K562 (cell line): ENCODE data around the gene SEC31A. TPM values are rescaled to one million over a fixed set of nuclear protein-coding genes. Genes with fewer than 3 reads are reported as not detected.

Experiments
- ATAC-seq: fragments of 200-7000 bp; cut with Tn5 transposase; 3 replicates; pipeline ENCODE4 v1.9.1; 2020; ENCODE audit warnings: moderate library complexity
- BruUV-seq: library from RNA; stranded (reverse); fragments of 400-500 nt; replicated peaks from 2 replicates; lab custom pipeline; 2021; lab: Mats Ljungman, UMichigan
- CTCF ChIA-PET: fragments of 300-600 bp; formaldehyde crosslinking; extraction: SDS; loops from one replicate; lab custom pipeline; 2021; ENCODE audit warnings: low intra/inter-chr PET ratio; lab: Yijun Ruan, JAX
- POLR2A ChIA-PET: fragments of 300-600, 350-650 bp; sonication (Branson Sonifier 250); formaldehyde crosslinking; extraction: SDS; loops from one replicate; lab custom pipeline; 2021; ENCODE audit warnings: antibody characterized with exemption, inconsistent platforms; lab: Yijun Ruan, JAX
- DNase-seq, 4 experiments: peaks; one replicate each; pipeline versions ENCODE4 v3.0.0 to v3.0.0-alpha.2; 2011 to 2018; ENCODE audit warnings: low spot score in 3 of 4, mixed read lengths in 3 of 4; ENCODE audit errors: extremely low read depth in 1 of 4
- FAIRE-seq: peaks from 2 replicates; lab custom pipeline; 2011; peaks lifted over from hg19 to GRCh38; lab: Jason Lieb, UNC
- H2AFZ ChIP-seq: 2 replicates; pipeline ENCODE4 v1.6.0; 2011; ENCODE audit warnings: low read depth, low read length, control low read depth, inconsistent platforms
- H3K27ac ChIP-seq: fragments of 200-600 bp; 3 replicates; pipeline ENCODE4 v1.8.0; 2011; ENCODE audit warnings: low read depth, mild to moderate bottlenecking, control low read depth, inconsistent platforms, low read length, moderate library complexity, mixed read lengths; ENCODE audit errors: extremely low read depth
- H3K27me3 ChIP-seq, 2 experiments: fragments of 300-600 bp in 1 of 2; 2 replicates in 1 of 2; 3 replicates in 1 of 2; pipeline versions ENCODE4 v1.6.0 to v1.8.0; 2011; ENCODE audit warnings: inconsistent platforms in 2 of 2, low read length in 2 of 2, mild to moderate bottlenecking in 1 of 2, mixed read lengths in 1 of 2, moderate library complexity in 1 of 2; ENCODE audit not compliant: control insufficient read depth in 2 of 2, insufficient read depth in 2 of 2
- H3K36me3 ChIP-seq: fragments of 300-600 bp; 3 replicates; pipeline ENCODE4 v1.8.0; 2011; ENCODE audit warnings: mild to moderate bottlenecking, low read length, inconsistent platforms; ENCODE audit not compliant: control insufficient read depth, insufficient read depth
- H3K4me1 ChIP-seq, 2 experiments: fragments of 200-600 bp in 1 of 2; replicated peaks in 1 of 2; 2 replicates in 1 of 2; 3 replicates in 1 of 2; pipeline versions ENCODE4 v1.5.1 to v1.8.0; 2011; ENCODE audit warnings: inconsistent platforms in 2 of 2, low read length in 2 of 2, mild to moderate bottlenecking in 1 of 2, mixed read lengths in 1 of 2, moderate library complexity in 1 of 2; ENCODE audit not compliant: control insufficient read depth in 2 of 2, insufficient read depth in 2 of 2
- H3K4me2 ChIP-seq: 2 replicates; pipeline ENCODE4 v1.6.1; 2011; ENCODE audit warnings: low read length, control low read depth, inconsistent platforms, mixed read lengths; ENCODE audit not compliant: insufficient read depth
- H3K4me3 ChIP-seq: fragments of 200-600 bp; sonication (generic), shearing (Covaris generic); 2 replicates; pipeline ENCODE4 v1.5.1; 2016; ENCODE audit warnings: control low read depth, inconsistent platforms
- H3K79me2 ChIP-seq: fragments of 200-600 bp; 3 replicates; pipeline ENCODE4 v1.8.0; 2011; ENCODE audit warnings: low read length, inconsistent platforms; ENCODE audit not compliant: control insufficient read depth, insufficient read depth
- H3K9ac ChIP-seq, 2 experiments: 2 replicates each; pipeline versions ENCODE4 v1.6.0 to v1.6.1; 2011; ENCODE audit warnings: low read depth in 2 of 2, low read length in 2 of 2, control low read depth in 1 of 2, inconsistent platforms in 1 of 2, mild to moderate bottlenecking in 1 of 2, mixed read lengths in 1 of 2; ENCODE audit not compliant: insufficient read depth in 1 of 2
- H3K9me1 ChIP-seq: one replicate; pipeline ENCODE4 v1.6.0; 2011; ENCODE audit warnings: inconsistent platforms, mild to moderate bottlenecking, low read length, moderate library complexity; ENCODE audit not compliant: control insufficient read depth, insufficient read depth
- H3K9me3 ChIP-seq: replicated peaks from 2 replicates; pipeline ENCODE4 v1.5.1; 2011; ENCODE audit warnings: low read depth, low read length, inconsistent platforms; ENCODE audit not compliant: control insufficient read depth, insufficient read depth
- H4K20me1 ChIP-seq: replicated peaks from 2 replicates; pipeline ENCODE4 v1.6.1; 2011; ENCODE audit warnings: low read length, inconsistent platforms, mixed read lengths; ENCODE audit not compliant: control insufficient read depth, insufficient read depth
- CHD1 ChIP-seq: fragments of 200-600 bp; sonication (generic); IDR thresholded peaks from one replicate; pipeline ENCODE4 v1.6.1; 2012; ENCODE audit warnings: mild to moderate bottlenecking, moderate library complexity, low read length, inconsistent platforms
- HDAC6 ChIP-seq: IDR thresholded peaks from 2 replicates; pipeline ENCODE4 v1.6.1; 2012; ENCODE audit warnings: low read depth, mild to moderate bottlenecking, control low read depth, inconsistent platforms, low read length, moderate library complexity
- PHF20 ChIP-seq: fragments of 450-650 bp; IDR thresholded peaks from 2 replicates; pipeline ENCODE4 v1.6.1; 2018; ENCODE audit not compliant: partially characterized antibody
- SPI1 ChIP-seq: IDR thresholded peaks from 2 replicates; pipeline ENCODE4 v1.6.1; 2011; ENCODE audit warnings: low read depth, low read length, control low read depth, borderline replicate concordance
- SRF ChIP-seq, 2 experiments: fragments of 250-450, 450-650 bp in 1 of 2; sonication (Bioruptor Pico) in 1 of 2; sonication (generic) in 1 of 2; formaldehyde crosslinking; IDR thresholded peaks; 2 replicates each; pipeline versions ENCODE4 v1.5.0 to v1.5.1; 2020 to 2022; ENCODE audit warnings: mild to moderate bottlenecking in 1 of 2, missing genetic modification reagents in 1 of 2
- ZBTB5 ChIP-seq: fragments of 450-650 bp; IDR thresholded peaks from 2 replicates; pipeline ENCODE4 v1.6.1; 2017; ENCODE audit warnings: antibody characterized with exemption
- ZNF24 ChIP-seq: fragments of 450-650 bp; IDR thresholded peaks from 2 replicates; pipeline ENCODE4 v1.6.1; 2016
- ZNF395 ChIP-seq: fragments of 200-800 bp; sonication (Bioruptor generic); IDR thresholded peaks from 2 replicates; pipeline ENCODE4 v1.6.1; 2017; ENCODE audit warnings: missing genetic modification characterization, missing compliant biosample characterization
- WGBS: fragments of 100-300 bp; shearing (Covaris generic); methylation state at CpG from one replicate; pipeline ENCODE4 v1.1.6; 2016; ENCODE audit warnings: low coverage, mixed read lengths; ENCODE audit not compliant: insufficient coverage; ENCODE audit errors: missing lambda C conversion rate; 5-methylcytosine and 5-hydroxymethylcytosine counted together
- in situ Hi-C: fragments of 300-500 bp; cut with MboI; formaldehyde crosslinking; loops from 4 replicates; pipeline ENCODE4 v1.15.0; 2018; ENCODE audit warnings: inconsistent platforms, mixed read lengths
- intact Hi-C: fragments of 100-400 bp; cut with micrococcal nuclease; formaldehyde crosslinking; loops from 2 replicates; pipeline ENCODE4 v1.14.2; 2022
- polyA plus RNA-seq, 8 experiments: library from polyadenylated mRNA; depleted of rRNA in 4 of 8; stranded (reverse) in 5 of 8; unstranded in 3 of 8; fragments of >200 nt; fragmentation: Nextera tagmentation in 2 of 8; fragmentation: Illumina TruSeq in 1 of 8; extraction: Ambion mirVana in 2 of 8; extraction: Trizol in 1 of 8; gene quantifications; 2 replicates each; pipeline versions ENCODE4 v1.2.1 to v1.2.3, GENCODE V29; 2011 to 2014; ENCODE audit warnings: inconsistent platforms in 1 of 8, missing spikeins in 1 of 8
- total RNA-seq, 7 experiments: library from RNA; depleted of rRNA in 6 of 7; stranded (reverse); fragments of >200 nt in 6 of 7; fragmentation: Illumina TruSeq in 2 of 7; extraction: Trizol in 2 of 7; gene quantifications; 2 replicates each; pipeline versions ENCODE4 v1.2.1 to v1.2.3, GENCODE V29; 2011 to 2021; ENCODE audit warnings: low replicate concordance in 1 of 7
- TF ChIP-seq, protein P1 (sequence below): fragments of 150-350 bp; IDR thresholded peaks from 2 replicates; pipeline ENCODE4 v1.6.1; 2014; ENCODE audit warnings: low read depth, mild to moderate bottlenecking, low read length, borderline replicate concordance
- TF ChIP-seq, protein P2 (sequence below): fragments of 250-450 bp; sonication (Bioruptor Pico); IDR thresholded peaks from 2 replicates; pipeline ENCODE4 v1.8.0; 2021; ENCODE audit warnings: moderate library complexity, mild to moderate bottlenecking, inconsistent platforms

The SEC31A gene
- total and polyA plus RNA-seq, 9 of the 15 experiments (the other 6 are each of a cell fraction or from before 2014, with no cell fraction given): 78.9 to 241 (median 173) TPM

DNA sequence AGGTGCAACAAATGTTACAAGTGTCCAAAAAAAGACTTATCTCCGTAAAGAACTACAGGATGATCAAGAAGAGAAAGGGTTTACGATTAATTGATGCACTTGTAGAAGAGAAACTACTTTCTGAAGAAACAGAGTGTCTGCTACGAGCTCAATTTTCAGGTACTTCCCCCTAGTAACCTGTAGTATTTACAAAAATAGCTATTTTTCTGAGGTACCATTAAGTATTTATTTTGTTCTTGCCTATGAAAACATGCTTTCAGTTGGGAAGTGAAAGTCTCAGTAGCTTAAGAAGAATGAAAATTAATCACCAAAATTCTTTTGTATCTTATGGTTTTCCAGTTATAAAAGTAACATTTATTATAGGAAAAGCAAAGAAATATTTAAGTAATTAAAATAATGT is 15.5 kb upstream of the SEC31A start:
- Histone ChIP-seq H3K4me1 (peaks cover 5 to 14% of the 10 kb centered on the region in 2 experiments; a peak in 2 of 5 replicates), H4K20me1 (no peaks in the 10 kb centered on the region), H3K36me3 (peaks cover 6% of the 10 kb centered on the region; the same call in 1 of the 3 replicates), H3K4me3 (no peak overlapping the region), H3K27ac (no peak overlapping the region), H3K27me3 (no peaks in the 10 kb centered on the region), H3K9ac (no peak overlapping the region), H3K79me2 (peaks cover 16% of the 10 kb centered on the region), H3K4me2 (no peak overlapping the region), H2AFZ (no peak overlapping the region), H3K9me3 (no peaks in the 10 kb centered on the region), H3K9me1 (no peaks in the 10 kb centered on the region)
- DNase-seq (no peak), ATAC-seq (no peak), FAIRE-seq (no peak)
- WGBS: 77% methylated on average over 3 of the region's 3 CpGs
- BruUV-seq: no TSS peak
- POLR2A ChIA-PET: interaction anchor here (0.8 to 1.4 kb wide), 3 partner anchors 12 to 15 kb away, joined by 3 to 4 read pairs (median 3); no protein-coding TSS in a partner anchor
- CTCF ChIA-PET: no interaction called here
- intact Hi-C loops (no loop called here), in situ Hi-C loops (no loop called here)
- no peak for TF ChIP-seq HDAC6
- no peak for TF ChIP-seq SPI1
- no peak for TF ChIP-seq SRF (CRISPR knock-in tag; IDR thresholded peaks at IDR 0.05)
- TF ChIP-seq, protein P1, sequence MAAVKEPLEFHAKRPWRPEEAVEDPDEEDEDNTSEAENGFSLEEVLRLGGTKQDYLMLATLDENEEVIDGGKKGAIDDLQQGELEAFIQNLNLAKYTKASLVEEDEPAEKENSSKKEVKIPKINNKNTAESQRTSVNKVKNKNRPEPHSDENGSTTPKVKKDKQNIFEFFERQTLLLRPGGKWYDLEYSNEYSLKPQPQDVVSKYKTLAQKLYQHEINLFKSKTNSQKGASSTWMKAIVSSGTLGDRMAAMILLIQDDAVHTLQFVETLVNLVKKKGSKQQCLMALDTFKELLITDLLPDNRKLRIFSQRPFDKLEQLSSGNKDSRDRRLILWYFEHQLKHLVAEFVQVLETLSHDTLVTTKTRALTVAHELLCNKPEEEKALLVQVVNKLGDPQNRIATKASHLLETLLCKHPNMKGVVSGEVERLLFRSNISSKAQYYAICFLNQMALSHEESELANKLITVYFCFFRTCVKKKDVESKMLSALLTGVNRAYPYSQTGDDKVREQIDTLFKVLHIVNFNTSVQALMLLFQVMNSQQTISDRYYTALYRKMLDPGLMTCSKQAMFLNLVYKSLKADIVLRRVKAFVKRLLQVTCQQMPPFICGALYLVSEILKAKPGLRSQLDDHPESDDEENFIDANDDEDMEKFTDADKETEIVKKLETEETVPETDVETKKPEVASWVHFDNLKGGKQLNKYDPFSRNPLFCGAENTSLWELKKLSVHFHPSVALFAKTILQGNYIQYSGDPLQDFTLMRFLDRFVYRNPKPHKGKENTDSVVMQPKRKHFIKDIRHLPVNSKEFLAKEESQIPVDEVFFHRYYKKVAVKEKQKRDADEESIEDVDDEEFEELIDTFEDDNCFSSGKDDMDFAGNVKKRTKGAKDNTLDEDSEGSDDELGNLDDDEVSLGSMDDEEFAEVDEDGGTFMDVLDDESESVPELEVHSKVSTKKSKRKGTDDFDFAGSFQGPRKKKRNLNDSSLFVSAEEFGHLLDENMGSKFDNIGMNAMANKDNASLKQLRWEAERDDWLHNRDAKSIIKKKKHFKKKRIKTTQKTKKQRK: no peak
- TF ChIP-seq, protein P2, sequence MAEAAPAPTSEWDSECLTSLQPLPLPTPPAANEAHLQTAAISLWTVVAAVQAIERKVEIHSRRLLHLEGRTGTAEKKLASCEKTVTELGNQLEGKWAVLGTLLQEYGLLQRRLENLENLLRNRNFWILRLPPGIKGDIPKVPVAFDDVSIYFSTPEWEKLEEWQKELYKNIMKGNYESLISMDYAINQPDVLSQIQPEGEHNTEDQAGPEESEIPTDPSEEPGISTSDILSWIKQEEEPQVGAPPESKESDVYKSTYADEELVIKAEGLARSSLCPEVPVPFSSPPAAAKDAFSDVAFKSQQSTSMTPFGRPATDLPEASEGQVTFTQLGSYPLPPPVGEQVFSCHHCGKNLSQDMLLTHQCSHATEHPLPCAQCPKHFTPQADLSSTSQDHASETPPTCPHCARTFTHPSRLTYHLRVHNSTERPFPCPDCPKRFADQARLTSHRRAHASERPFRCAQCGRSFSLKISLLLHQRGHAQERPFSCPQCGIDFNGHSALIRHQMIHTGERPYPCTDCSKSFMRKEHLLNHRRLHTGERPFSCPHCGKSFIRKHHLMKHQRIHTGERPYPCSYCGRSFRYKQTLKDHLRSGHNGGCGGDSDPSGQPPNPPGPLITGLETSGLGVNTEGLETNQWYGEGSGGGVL (CRISPR knock-in tag): no peak
- TF ChIP-seq ZNF395 (CRISPR knock-in tag): no peak
- no peak for TF ChIP-seq PHF20
- no peak for TF ChIP-seq ZNF24
- no peak for TF ChIP-seq CHD1
- no peak for TF ChIP-seq ZBTB5
